CD14-positive monocyte (primary cell): ENCODE measurements around the gene FAM131A. TPM values are rescaled to one million over a fixed set of nuclear protein-coding genes. Genes with fewer than 3 reads are reported as not detected.

Source experiments
- DNase-seq, 3 donors: peaks; one replicate each; pipeline ENCODE4 v3.0.0-alpha.2; 2011 to 2022
- H2AFZ ChIP-seq: 2 replicates; pipeline ENCODE4 v1.6.0; 2012; ENCODE audit warnings: mild to moderate bottlenecking, low read depth, low read length, inconsistent platforms; ENCODE audit not compliant: insufficient read depth, poor library complexity, severe bottlenecking
- H3K27ac ChIP-seq, 2 donors: 1 replicate in 1 of 2; 2 replicates in 1 of 2; pipeline ENCODE4 v1.5.1; 2012 to 2013; ENCODE audit warnings: low read length in 2 of 2, control low read depth in 1 of 2, inconsistent platforms in 1 of 2, low read depth in 1 of 2, mild to moderate bottlenecking in 1 of 2
- H3K27me3 ChIP-seq, 2 donors: one replicate each; pipeline versions ENCODE4 v1.6.0 to v1.6.1; 2011 to 2013; ENCODE audit warnings: low read length in 2 of 2; ENCODE audit not compliant: control insufficient read depth in 2 of 2, insufficient read depth in 2 of 2
- H3K36me3 ChIP-seq, 2 donors: replicated peaks in 1 of 2; 1 replicate in 1 of 2; 2 replicates in 1 of 2; pipeline versions ENCODE4 v1.5.1 to v1.6.1; 2012 to 2013; ENCODE audit warnings: low read length in 2 of 2, control low read depth in 1 of 2, inconsistent platforms in 1 of 2, mild to moderate bottlenecking in 1 of 2; ENCODE audit not compliant: insufficient read depth in 2 of 2, control insufficient read depth in 1 of 2
- H3K4me1 ChIP-seq, 2 donors: 1 replicate in 1 of 2; 2 replicates in 1 of 2; pipeline versions ENCODE4 v1.5.1 to v1.6.1; 2012 to 2013; ENCODE audit warnings: low read length in 2 of 2, control low read depth in 1 of 2, inconsistent platforms in 1 of 2, mild to moderate bottlenecking in 1 of 2, moderate library complexity in 1 of 2; ENCODE audit not compliant: insufficient read depth in 2 of 2, control insufficient read depth in 1 of 2
- H3K4me2 ChIP-seq: replicated peaks from 2 replicates; pipeline ENCODE3; 2012; ENCODE audit warnings: low read length, moderate library complexity, mild to moderate bottlenecking; ENCODE audit not compliant: poor library complexity, severe bottlenecking; ENCODE audit errors: extremely low read depth
- H3K4me3 ChIP-seq, 3 experiments: fragments of 200-600 bp in 1 of 3; sonication (generic) in 1 of 3; replicated peaks in 1 of 3; 1 replicate in 2 of 3; 2 replicates in 1 of 3; pipeline ENCODE4 v1.5.1; 2011 to 2013; ENCODE audit warnings: low read length in 3 of 3, mild to moderate bottlenecking in 3 of 3, control low read depth in 2 of 3, low read depth in 2 of 3, inconsistent platforms in 1 of 3, moderate library complexity in 1 of 3
- H3K79me2 ChIP-seq: 2 replicates; pipeline ENCODE4 v1.6.0; 2012; ENCODE audit warnings: mild to moderate bottlenecking, control low read depth, inconsistent platforms, low read length, moderate library complexity; ENCODE audit not compliant: insufficient read depth
- H3K9ac ChIP-seq: 2 replicates; pipeline ENCODE4 v1.6.0; 2017; ENCODE audit warnings: low read length, mild to moderate bottlenecking; ENCODE audit not compliant: insufficient read depth, poor library complexity, severe bottlenecking
- H3K9me3 ChIP-seq, 2 donors: replicated peaks in 1 of 2; 1 replicate in 1 of 2; 2 replicates in 1 of 2; pipeline versions ENCODE4 v1.5.1 to v1.6.1; 2012 to 2013; ENCODE audit warnings: low read length in 2 of 2, control low read depth in 1 of 2; ENCODE audit not compliant: control insufficient read depth in 1 of 2, insufficient read depth in 1 of 2
- H4K20me1 ChIP-seq: 2 replicates; pipeline ENCODE4 v1.6.0; 2012; ENCODE audit warnings: mild to moderate bottlenecking, low read length, control low read depth, moderate library complexity; ENCODE audit not compliant: insufficient read depth
- H3K27ac Mint-ChIP-seq, 7 donors: one replicate each; pipeline ENCODE4 v1.8.0; 2020; ENCODE audit warnings: mild to moderate bottlenecking in 7 of 7, mixed read lengths in 7 of 7, moderate library complexity in 6 of 7, inconsistent platforms in 2 of 7
- H3K27me3 Mint-ChIP-seq, 3 donors: one replicate each; pipeline ENCODE4 v1.8.0; 2021 to 2022; ENCODE audit warnings: low read depth in 3 of 3, mild to moderate bottlenecking in 3 of 3, mixed read lengths in 3 of 3, moderate library complexity in 3 of 3, inconsistent platforms in 1 of 3
- H3K36me3 Mint-ChIP-seq, 2 donors: one replicate each; pipeline ENCODE4 v1.8.0; 2020; ENCODE audit warnings: mixed read lengths in 2 of 2, inconsistent platforms in 1 of 2, mild to moderate bottlenecking in 1 of 2
- H3K4me1 Mint-ChIP-seq: one replicate; pipeline ENCODE4 v1.8.0; 2020; ENCODE audit warnings: mild to moderate bottlenecking, mixed read lengths
- H3K4me3 Mint-ChIP-seq, 2 donors: one replicate each; pipeline ENCODE4 v1.8.0; 2020; ENCODE audit warnings: mild to moderate bottlenecking in 2 of 2, mixed read lengths in 2 of 2, moderate library complexity in 1 of 2
- H3K9me3 Mint-ChIP-seq, 7 donors: one replicate each; pipeline ENCODE4 v1.8.0; 2020 to 2022; ENCODE audit warnings: mixed read lengths in 7 of 7, mild to moderate bottlenecking in 6 of 7, moderate library complexity in 6 of 7, inconsistent platforms in 2 of 7
- CTCF ChIP-seq: fragments of 200-600 bp; IDR thresholded peaks from one replicate; pipeline ENCODE4 v1.8.0; 2022; ENCODE audit warnings: antibody characterized with exemption, mild to moderate bottlenecking
- WGBS: methylation state at CpG from one replicate; pipeline ENCODE4 v1.1.5; 2013; ENCODE audit warnings: missing lambda C conversion rate; ENCODE audit not compliant: insufficient coverage; 5-methylcytosine and 5-hydroxymethylcytosine counted together
- intact Hi-C, 2 donors: fragments of 100-400 bp; cut with micrococcal nuclease; formaldehyde crosslinking; loops; one replicate each; pipeline versions ENCODE4 v1.15.0 to v1.15.1; 2023
- polyA plus RNA-seq, 3 donors: library from polyadenylated mRNA; depleted of rRNA in 1 of 3; unstranded in 2 of 3; stranded (reverse) in 1 of 3; fragments of 300-500 nt in 2 of 3; fragments of >200 nt in 1 of 3; fragmentation: Illumina TruSeq in 2 of 3; gene quantifications; 1 replicate in 2 of 3; 2 replicates in 1 of 3; pipeline ENCODE4 v1.2.3, GENCODE V29; 2012 to 2021

FAM131A gene
- polyA plus RNA-seq, 3 donors, result 5.8 to 30.6 (median 7.7) TPM

- H3K4me3 Mint-ChIP-seq, result no peak overlapping the region
- Histone ChIP-seq H2AFZ (no peak overlapping the region), H3K4me3 (no peak overlapping the region), H3K9ac (no peak overlapping the region), H4K20me1 (no peaks in the 10 kb centered on the region), H3K27me3 (peaks cover under 1 to 21% of the 10 kb centered on the region in 2 donors), H3K79me2 (no peaks in the 10 kb centered on the region), H3K4me1 (no peaks in the 10 kb centered on the region), H3K4me2 (no peak overlapping the region), H3K36me3 (no peaks in the 10 kb centered on the region), H3K9me3 (no peaks in the 10 kb centered on the region), H3K27ac (no peak overlapping the region)
- intact Hi-C loops, result no loop called here
- peaks cover 31 to 47% (median 36%) of the 10 kb centered on the region in 3 donors for H3K27me3 Mint-ChIP-seq
- no peaks in the 10 kb centered on the region for H3K36me3 Mint-ChIP-seq
- 98% methylated on average over 12 of the region's 12 CpGs for WGBS
- H3K9me3 Mint-ChIP-seq, result peaks cover 0 to 5% (median 0%) of the 10 kb centered on the region in 7 donors
- TF ChIP-seq CTCF, result no peak
- no peak for DNase-seq
- no peak overlapping the region for H3K27ac Mint-ChIP-seq
- H3K4me1 Mint-ChIP-seq, result peaks cover 5% of the 10 kb centered on the region
These were observed 49.8 kb downstream of the FAM131A start for GRCh38 chr3:184387174-184387714.

GRCh38 chr3:184388164-184388935 lies 51.0 kb downstream of the FAM131A start:
- Histone ChIP-seq H3K9ac (no peak overlapping the region), H3K27ac (no peak overlapping the region), H3K9me3 (no peaks in the 10 kb centered on the region), H3K36me3 (no peaks in the 10 kb centered on the region), H3K79me2 (no peaks in the 10 kb centered on the region), H4K20me1 (no peaks in the 10 kb centered on the region), H2AFZ (no peak overlapping the region), H3K4me2 (no peak overlapping the region), H3K4me3 (no peak overlapping the region), H3K4me1 (no peaks in the 10 kb centered on the region), H3K27me3 (peaks cover 0 to 10% of the 10 kb centered on the region in 2 donors)
- no peak overlapping the region for H3K27ac Mint-ChIP-seq
- peaks cover 5% of the 10 kb centered on the region for H3K4me1 Mint-ChIP-seq
- no peaks in the 10 kb centered on the region for H3K36me3 Mint-ChIP-seq
- H3K4me3 Mint-ChIP-seq, result no peak overlapping the region
- 80% methylated on average over 6 of the region's 8 CpGs for WGBS
- H3K9me3 Mint-ChIP-seq, result peaks cover 0 to 4% (median 0%) of the 10 kb centered on the region in 7 donors
- intact Hi-C loops, result no loop called here
- no peak for DNase-seq
- TF ChIP-seq CTCF, result no peak
- H3K27me3 Mint-ChIP-seq, result peaks cover 20 to 36% (median 25%) of the 10 kb centered on the region in 3 donors
